ENCODE results near the gene SORCS2.

The SORCS2 gene

DNA sequence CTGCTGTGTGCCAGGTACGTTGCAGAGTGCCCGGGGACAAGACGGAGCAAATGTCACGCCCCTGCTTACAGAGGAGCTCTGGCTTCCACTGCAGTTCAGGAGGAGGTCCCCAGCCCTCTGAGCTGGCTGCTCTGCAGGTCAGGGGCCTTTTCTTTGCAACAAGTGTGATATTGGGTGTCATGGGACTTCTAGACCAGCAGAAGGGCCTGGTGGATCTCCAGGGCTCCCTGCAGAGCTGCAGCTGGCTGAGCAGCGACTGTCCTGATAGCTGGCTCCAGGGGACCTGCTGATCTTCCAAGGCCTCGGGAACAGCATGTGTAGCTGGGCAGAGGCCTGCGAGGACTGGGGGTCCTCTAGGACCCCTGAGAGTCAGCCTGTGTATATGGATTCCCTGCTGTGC, 120.4 kb downstream of the SORCS2 start:
- no peak overlapping the region for H3K4me2 ChIP-seq (ENCODE audit: low read length, poor library complexity, severe bottlenecking)
- H3K9me3 ChIP-seq (ENCODE audit: control insufficient read depth, low read length) = peaks cover 6% of the 10 kb centered on the region
- H4K91ac ChIP-seq (ENCODE audit: low read length) = no peak overlapping the region
- H3K23ac ChIP-seq (ENCODE audit: low read length in 2 of 2) = no peak overlapping the region
- no peak overlapping the region for H2BK15ac ChIP-seq (ENCODE audit: low read depth, poor library complexity, severe bottlenecking)
- H3K79me1 ChIP-seq (replicated peaks; ENCODE audit: low read length, poor library complexity, severe bottlenecking) = no peaks in the 10 kb centered on the region
- no peak overlapping the region for H3K14ac ChIP-seq (ENCODE audit: low read length in 2 of 2)
- no peak overlapping the region for H3K27ac ChIP-seq (ENCODE audit: low read length, poor library complexity, severe bottlenecking)
- WGBS = 70% methylated on average over 7 of the region's 7 CpGs
- no peaks in the 10 kb centered on the region for H3K36me3 ChIP-seq (ENCODE audit: control insufficient read depth in 1 of 2, insufficient read depth in 2 of 2, low read depth in 1 of 2, low read length in 2 of 2)
- H3K4ac ChIP-seq (ENCODE audit: low read depth in 1 of 2, low read length in 2 of 2) = no peak overlapping the region
- H3K18ac ChIP-seq (ENCODE audit: low read depth in 1 of 2, low read length in 2 of 2) = no peak overlapping the region
- H2BK5ac ChIP-seq (ENCODE audit: low read depth, low read length, poor library complexity, severe bottlenecking) = no peak overlapping the region
- H4K8ac ChIP-seq (ENCODE audit: low read length) = no peak overlapping the region
- H3K27me3 ChIP-seq (ENCODE audit: control insufficient read depth in 1 of 2, insufficient read depth in 1 of 2, low read length in 2 of 2) = peaks cover 28 to 33% of the 10 kb centered on the region in 2 experiments
- no peak overlapping the region for H2AFZ ChIP-seq (ENCODE audit: low read depth, low read length)
- no peak for DNase-seq
- H2BK12ac ChIP-seq (ENCODE audit: low read length in 2 of 2) = no peak overlapping the region
- H2AK5ac ChIP-seq (ENCODE audit: low read length, severe bottlenecking) = no peak overlapping the region
- H2BK120ac ChIP-seq (ENCODE audit: low read depth, low read length) = no peak overlapping the region
- H3K4me1 ChIP-seq (ENCODE audit: control insufficient read depth, insufficient read depth, low read depth, low read length) = peaks cover 6% of the 10 kb centered on the region
- H3K9ac ChIP-seq (ENCODE audit: low read length) = no peak overlapping the region
- H3K4me3 ChIP-seq (ENCODE audit: insufficient read depth in 1 of 2, low read depth in 1 of 2, low read length in 2 of 2) = no peak overlapping the region

DNA sequence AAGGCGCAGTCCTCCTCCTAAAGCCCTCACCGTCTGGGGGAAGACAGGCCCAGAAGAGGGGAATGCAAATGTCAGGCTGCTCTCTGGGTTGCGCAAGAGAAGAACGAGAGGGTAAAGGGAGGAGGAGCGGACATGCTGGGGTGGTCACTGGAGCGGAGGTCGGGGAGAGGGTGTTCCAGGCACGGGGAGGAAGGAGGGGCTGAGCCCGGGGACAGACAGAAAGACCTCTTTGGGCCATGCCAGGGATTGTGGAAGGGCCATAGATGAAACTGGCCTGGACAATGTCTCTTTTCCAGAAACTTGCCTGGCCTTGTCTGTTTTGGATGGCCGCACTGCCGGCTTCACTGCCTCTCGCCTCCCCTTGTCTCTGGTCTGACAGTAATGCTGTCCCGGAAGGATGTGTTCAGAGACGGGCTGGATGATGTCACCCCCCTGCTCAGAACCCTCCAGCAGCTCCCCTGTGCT, 121.0 kb downstream of the SORCS2 start:
- Histone ChIP-seq H3K79me1 (replicated peaks; ENCODE audit: low read length, poor library complexity, severe bottlenecking) (no peaks in the 10 kb centered on the region), H3K14ac (ENCODE audit: low read length in 2 of 2) (no peak overlapping the region), H3K4me3 (ENCODE audit: insufficient read depth in 1 of 2, low read depth in 1 of 2, low read length in 2 of 2) (no peak overlapping the region), H3K9ac (ENCODE audit: low read length) (no peak overlapping the region), H3K36me3 (ENCODE audit: control insufficient read depth in 1 of 2, insufficient read depth in 2 of 2, low read depth in 1 of 2, low read length in 2 of 2) (peaks cover 0 to 2% of the 10 kb centered on the region in 2 experiments), H2AFZ (ENCODE audit: low read depth, low read length) (no peak overlapping the region), H3K27ac (ENCODE audit: low read length, poor library complexity, severe bottlenecking) (no peak overlapping the region), H2BK15ac (ENCODE audit: low read depth, poor library complexity, severe bottlenecking) (no peak overlapping the region), H4K91ac (ENCODE audit: low read length) (no peak overlapping the region), H2BK12ac (ENCODE audit: low read length in 2 of 2) (no peak overlapping the region), H3K27me3 (ENCODE audit: control insufficient read depth in 1 of 2, insufficient read depth in 1 of 2, low read length in 2 of 2) (peaks cover 24 to 30% of the 10 kb centered on the region in 2 experiments), H4K8ac (ENCODE audit: low read length) (no peak overlapping the region), H3K4me2 (ENCODE audit: low read length, poor library complexity, severe bottlenecking) (no peak overlapping the region), H3K4ac (ENCODE audit: low read depth in 1 of 2, low read length in 2 of 2) (no peak overlapping the region), H2BK120ac (ENCODE audit: low read depth, low read length) (no peak overlapping the region), H3K9me3 (ENCODE audit: control insufficient read depth, low read length) (peaks cover 12% of the 10 kb centered on the region), H3K23ac (ENCODE audit: low read length in 2 of 2) (no peak overlapping the region), H2BK5ac (ENCODE audit: low read depth, low read length, poor library complexity, severe bottlenecking) (no peak overlapping the region), H3K4me1 (ENCODE audit: control insufficient read depth, insufficient read depth, low read depth, low read length) (peaks cover 6% of the 10 kb centered on the region), H2AK5ac (ENCODE audit: low read length, severe bottlenecking) (no peak overlapping the region), H3K18ac (ENCODE audit: low read depth in 1 of 2, low read length in 2 of 2) (no peak overlapping the region)
- no peak for DNase-seq
- 61% methylated on average over 14 of the region's 14 CpGs for WGBS

DNA sequence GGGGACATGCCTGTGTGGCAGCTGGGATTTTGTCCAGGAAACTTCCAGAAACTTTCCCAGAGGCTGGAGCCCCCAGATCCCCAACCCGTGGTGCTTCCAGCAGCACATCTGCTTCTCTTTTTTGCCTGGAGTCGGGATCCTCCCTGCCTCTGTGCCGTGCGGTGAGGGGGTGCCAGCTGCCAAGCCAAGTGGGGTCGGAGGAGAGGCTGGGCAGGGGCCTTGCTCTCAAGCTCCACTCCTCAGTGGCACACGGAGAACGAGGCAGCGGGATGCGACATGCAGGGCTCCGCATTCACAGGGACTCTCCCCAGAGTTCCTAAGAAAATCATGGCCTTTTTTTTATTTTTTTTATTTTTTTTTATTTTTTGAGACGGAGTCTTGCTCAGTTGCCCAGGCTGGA, 121.7 kb downstream of the SORCS2 start:
- H3K18ac ChIP-seq (ENCODE audit: low read depth in 1 of 2, low read length in 2 of 2) = no peak overlapping the region
- no peaks in the 10 kb centered on the region for H3K79me1 ChIP-seq (replicated peaks; ENCODE audit: low read length, poor library complexity, severe bottlenecking)
- H3K9ac ChIP-seq (ENCODE audit: low read length) = no peak overlapping the region
- H3K36me3 ChIP-seq (ENCODE audit: control insufficient read depth in 1 of 2, insufficient read depth in 2 of 2, low read depth in 1 of 2, low read length in 2 of 2) = peaks cover 0 to 2% of the 10 kb centered on the region in 2 experiments
- H3K23ac ChIP-seq (ENCODE audit: low read length in 2 of 2) = no peak overlapping the region
- H4K8ac ChIP-seq (ENCODE audit: low read length) = no peak overlapping the region
- H2BK12ac ChIP-seq (ENCODE audit: low read length in 2 of 2) = no peak overlapping the region
- H2AFZ ChIP-seq (ENCODE audit: low read depth, low read length) = no peak overlapping the region
- whole genome bisulfite sequencing = 93% methylated on average over 11 of the region's 11 CpGs
- no peak overlapping the region for H3K14ac ChIP-seq (ENCODE audit: low read length in 2 of 2)
- no peak overlapping the region for H2BK15ac ChIP-seq (ENCODE audit: low read depth, poor library complexity, severe bottlenecking)
- no peak overlapping the region for H4K91ac ChIP-seq (ENCODE audit: low read length)
- no peak overlapping the region for H2BK5ac ChIP-seq (ENCODE audit: low read depth, low read length, poor library complexity, severe bottlenecking)
- H3K9me3 ChIP-seq (ENCODE audit: control insufficient read depth, low read length) = peaks cover 18% of the 10 kb centered on the region
- H3K4me3 ChIP-seq (ENCODE audit: insufficient read depth in 1 of 2, low read depth in 1 of 2, low read length in 2 of 2) = no peak overlapping the region
- no peak overlapping the region for H2BK120ac ChIP-seq (ENCODE audit: low read depth, low read length)
- no peak overlapping the region for H3K27ac ChIP-seq (ENCODE audit: low read length, poor library complexity, severe bottlenecking)
- no peak for DNase-seq
- H2AK5ac ChIP-seq (ENCODE audit: low read length, severe bottlenecking) = no peak overlapping the region
- peaks cover 6% of the 10 kb centered on the region for H3K4me1 ChIP-seq (ENCODE audit: control insufficient read depth, insufficient read depth, low read depth, low read length)
- H3K4ac ChIP-seq (ENCODE audit: low read depth in 1 of 2, low read length in 2 of 2) = no peak overlapping the region
- H3K4me2 ChIP-seq (ENCODE audit: low read length, poor library complexity, severe bottlenecking) = no peak overlapping the region
- peaks cover 18 to 28% of the 10 kb centered on the region in 2 experiments for H3K27me3 ChIP-seq (ENCODE audit: control insufficient read depth in 1 of 2, insufficient read depth in 1 of 2, low read length in 2 of 2)

DNA sequence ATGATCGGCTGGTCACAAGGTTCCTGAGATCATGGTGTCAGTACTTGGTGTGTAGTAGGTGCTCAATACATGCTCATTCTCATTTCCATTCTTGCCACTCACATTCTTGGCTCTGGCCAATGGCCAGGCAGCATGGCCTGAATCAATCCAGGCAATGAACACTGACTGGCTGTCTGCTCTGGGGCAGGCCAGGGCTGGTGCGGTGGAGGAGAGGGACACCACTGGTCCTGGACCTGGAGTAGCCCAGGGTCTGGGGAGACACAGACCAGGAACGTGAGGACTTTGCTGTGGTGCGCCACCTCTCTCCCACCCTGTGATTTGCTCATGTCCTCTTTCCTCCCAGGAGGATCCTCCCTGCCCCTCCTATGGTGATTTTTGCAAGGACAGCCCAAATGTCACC, 122.9 kb downstream of the SORCS2 start:
- H3K18ac ChIP-seq (ENCODE audit: low read depth in 1 of 2, low read length in 2 of 2) = no peak overlapping the region
- peaks cover 28% of the 10 kb centered on the region for H3K9me3 ChIP-seq (ENCODE audit: control insufficient read depth, low read length)
- H2AFZ ChIP-seq (ENCODE audit: low read depth, low read length) = no peak overlapping the region
- no peak overlapping the region for H4K8ac ChIP-seq (ENCODE audit: low read length)
- peaks cover 6% of the 10 kb centered on the region for H3K4me1 ChIP-seq (ENCODE audit: control insufficient read depth, insufficient read depth, low read depth, low read length)
- no peak overlapping the region for H2BK5ac ChIP-seq (ENCODE audit: low read depth, low read length, poor library complexity, severe bottlenecking)
- no peak overlapping the region for H3K23ac ChIP-seq (ENCODE audit: low read length in 2 of 2)
- H2BK12ac ChIP-seq (ENCODE audit: low read length in 2 of 2) = no peak overlapping the region
- H3K27me3 ChIP-seq (ENCODE audit: control insufficient read depth in 1 of 2, insufficient read depth in 1 of 2, low read length in 2 of 2) = peaks cover 8 to 17% of the 10 kb centered on the region in 2 experiments
- H3K4me2 ChIP-seq (ENCODE audit: low read length, poor library complexity, severe bottlenecking) = no peak overlapping the region
- no peak overlapping the region for H2BK15ac ChIP-seq (ENCODE audit: low read depth, poor library complexity, severe bottlenecking)
- no peak overlapping the region for H3K4ac ChIP-seq (ENCODE audit: low read depth in 1 of 2, low read length in 2 of 2)
- no peak overlapping the region for H4K91ac ChIP-seq (ENCODE audit: low read length)
- no peak overlapping the region for H3K27ac ChIP-seq (ENCODE audit: low read length, poor library complexity, severe bottlenecking)
- H2AK5ac ChIP-seq (ENCODE audit: low read length, severe bottlenecking) = no peak overlapping the region
- no peak overlapping the region for H3K9ac ChIP-seq (ENCODE audit: low read length)
- H3K4me3 ChIP-seq (ENCODE audit: insufficient read depth in 1 of 2, low read depth in 1 of 2, low read length in 2 of 2) = no peak overlapping the region
- H3K14ac ChIP-seq (ENCODE audit: low read length in 2 of 2) = no peak overlapping the region
- 67% methylated on average over 3 of the region's 4 CpGs for WGBS
- peaks cover 0 to 2% of the 10 kb centered on the region in 2 experiments for H3K36me3 ChIP-seq (ENCODE audit: control insufficient read depth in 1 of 2, insufficient read depth in 2 of 2, low read depth in 1 of 2, low read length in 2 of 2)
- no peak for DNase-seq
- H2BK120ac ChIP-seq (ENCODE audit: low read depth, low read length) = no peak overlapping the region
- H3K79me1 ChIP-seq (replicated peaks; ENCODE audit: low read length, poor library complexity, severe bottlenecking) = no peaks in the 10 kb centered on the region

Data from mesenchymal stem cell (in vitro differentiated cells and primary cell).